GM19397 (cell line): Measurements from ENCODE around the gene RGS11.
"Not testable (repeated sequence)": the region's sequence is repeated elsewhere in the genome, so short reads cannot be mapped to it uniquely, and the experiment has no call there.

Source experiments
- ATAC-seq: cut with Tn5 transposase; IDR thresholded peaks from one replicate; pipeline ENCODE4 v1.9.1; 2021; ENCODE audit warnings: mild to moderate bottlenecking, moderate library complexity; ENCODE audit not compliant: unreplicated experiment

Gene RGS11

GRCh38 chr16:280991-281659, 5.4 kb upstream of the RGS11 start:
- no peak for ATAC-seq

GRCh38 chr16:280552-280951, 4.8 kb upstream of the RGS11 start, which contains the start of gene ARHGDIG:
Gene ARHGDIG, plus strand, starts transcription at chr16:280591. Its CDS starts 90 bp downstream, at chr16:280681.
- no peak for ATAC-seq

- no peak for ATAC-seq
These were observed 4.3 kb upstream of the RGS11 start for GRCh38 chr16:280005-280460.

- ATAC-seq = no peak
These were observed 3.8 kb upstream of the RGS11 start for GRCh38 chr16:279531-279930.

GRCh38 chr16:278863-279366, 3.2 kb upstream of the RGS11 start:
- ATAC-seq = no peak

GRCh38 chr16:276426-277077, 808 bp upstream of the RGS11 start:
- ATAC-seq = no peak

GRCh38 chr16:275041-275641, 603 bp downstream of the RGS11 start:
- ATAC-seq = no peak

- ATAC-seq = no peak
These were observed 2.0 kb downstream of the RGS11 start for GRCh38 chr16:273547-274421.

GRCh38 chr16:272633-273546, 2.9 kb downstream of the RGS11 start:
- ATAC-seq = no peak

GRCh38 chr16:270381-271255, 5.1 kb downstream of the RGS11 start:
- no peak for ATAC-seq

GRCh38 chr16:269061-269796, 6.5 kb downstream of the RGS11 start:
- ATAC-seq = no peak

GRCh38 chr16:268141-269053, 7.3 kb downstream of the RGS11 start:
- no peak for ATAC-seq

GRCh38 chr16:267562-267961, 8.2 kb downstream of the RGS11 start:
- not testable (repeated sequence) for ATAC-seq

GRCh38 chr16:266258-267164, 9.2 kb downstream of the RGS11 start:
- ATAC-seq = no peak

GRCh38 chr16:265711-266110, 10.0 kb downstream of the RGS11 start:
- ATAC-seq = no peak

GRCh38 chr16:265002-265529, 10.7 kb downstream of the RGS11 start:
- no peak for ATAC-seq
